SK-N-SH (cell line): ENCODE results near the gene NUDT1. TPM values are rescaled to one million over a fixed set of nuclear protein-coding genes. Genes with fewer than 3 reads are reported as not detected.

Source experiments
- CTCF ChIA-PET: fragments of 300-600, 350-600 bp; formaldehyde crosslinking; extraction: SDS; loops from one replicate; lab custom pipeline; 2021; lab: Yijun Ruan, JAX
- POLR2A ChIA-PET: fragments of 350-600 bp; sonication (Branson Sonifier 250); formaldehyde crosslinking; extraction: SDS; loops from one replicate; lab custom pipeline; 2020; ENCODE audit warnings: antibody characterized with exemption, inconsistent platforms; lab: Yijun Ruan, JAX
- DNase-seq: peaks from one replicate; pipeline ENCODE4 v3.0.0; 2012
- H2AFZ ChIP-seq: fragments of 200-600 bp; sonication (generic); 2 replicates; pipeline ENCODE4 v1.8.1; 2016; ENCODE audit warnings: antibody characterized with exemption, mild to moderate bottlenecking, low read depth
- H3F3A ChIP-seq: fragments of 200-600 bp; sonication (generic); replicated peaks from 2 replicates; pipeline ENCODE3; 2016; ENCODE audit warnings: antibody characterized with exemption, mild to moderate bottlenecking; ENCODE audit not compliant: insufficient read depth
- H3K27ac ChIP-seq, 2 experiments: fragments of 200-500 bp in 1 of 2; fragments of 200-600 bp in 1 of 2; sonication (Bioruptor generic) in 1 of 2; sonication (generic), shearing (Covaris generic) in 1 of 2; 2 replicates each; pipeline versions ENCODE4 v1.5.1 to v1.6.1; 2014 to 2016; ENCODE audit warnings: low read depth in 2 of 2, inconsistent platforms in 1 of 2, low read length in 1 of 2, mild to moderate bottlenecking in 1 of 2, mixed read lengths in 1 of 2
- H3K27me3 ChIP-seq: fragments of 200-600 bp; sonication (generic), shearing (Covaris generic); 2 replicates; pipeline ENCODE4 v1.6.1; 2016; ENCODE audit warnings: mixed run types; ENCODE audit not compliant: insufficient read depth
- H3K36me3 ChIP-seq, 2 experiments: fragments of 200-500 bp in 1 of 2; fragments of 200-600 bp in 1 of 2; sonication (Bioruptor generic) in 1 of 2; sonication (generic) in 1 of 2; replicated peaks in 1 of 2; 2 replicates each; pipeline versions ENCODE3 to v1.5.1; 2014 to 2016; ENCODE audit warnings: low read length in 1 of 2, mild to moderate bottlenecking in 1 of 2; ENCODE audit not compliant: insufficient read depth in 2 of 2, control insufficient read depth in 1 of 2
- H3K4me1 ChIP-seq, 2 experiments: fragments of 200-500 bp in 1 of 2; fragments of 200-600 bp in 1 of 2; sonication (Bioruptor generic) in 1 of 2; sonication (generic), shearing (Covaris generic) in 1 of 2; 2 replicates each; pipeline versions ENCODE4 v1.5.1 to v1.6.1; 2014 to 2016; ENCODE audit warnings: low read depth in 1 of 2, low read length in 1 of 2, mixed run types in 1 of 2; ENCODE audit not compliant: insufficient read depth in 2 of 2, control insufficient read depth in 1 of 2
- H3K4me2 ChIP-seq: fragments of 200-600 bp; sonication (generic), shearing (Covaris generic); 2 replicates; pipeline ENCODE4 v1.6.1; 2017; ENCODE audit warnings: mixed run types
- H3K4me3 ChIP-seq, 2 experiments: fragments of 200-500 bp in 1 of 2; fragments of 200-600 bp in 1 of 2; sonication (Bioruptor generic) in 1 of 2; sonication (generic), shearing (Covaris generic) in 1 of 2; 2 replicates each; pipeline versions ENCODE4 v1.5.1 to v1.8.1; 2014 to 2016; ENCODE audit warnings: low read depth in 2 of 2, inconsistent platforms in 1 of 2, low read length in 1 of 2, mild to moderate bottlenecking in 1 of 2, mixed read lengths in 1 of 2, moderate library complexity in 1 of 2
- H3K79me2 ChIP-seq: fragments of 200-600 bp; sonication (generic); 2 replicates; pipeline ENCODE4 v1.8.1; 2017; ENCODE audit warnings: mild to moderate bottlenecking; ENCODE audit not compliant: insufficient read depth
- H3K9ac ChIP-seq: fragments of 200-600 bp; sonication (generic); 2 replicates; pipeline ENCODE4 v1.6.1; 2017; ENCODE audit warnings: mixed run types
- H3K9me2 ChIP-seq: fragments of 200-600 bp; sonication (generic); 2 replicates; pipeline ENCODE4 v1.6.1; 2017; ENCODE audit warnings: mixed run types
- H3K9me3 ChIP-seq: fragments of 200-600 bp; sonication (generic); 2 replicates; pipeline ENCODE4 v1.6.1; 2017; ENCODE audit warnings: mixed run types, mild to moderate bottlenecking, moderate library complexity
- H4K20me1 ChIP-seq: fragments of 200-600 bp; sonication (generic); 2 replicates; pipeline ENCODE4 v1.6.1; 2017; ENCODE audit warnings: mild to moderate bottlenecking, mixed run types; ENCODE audit not compliant: insufficient read depth
- CTCF ChIP-seq: fragments of 200-600 bp; sonication (generic); IDR thresholded peaks from 2 replicates; pipeline ENCODE4 v1.6.1; 2017; ENCODE audit warnings: antibody characterized with exemption, mild to moderate bottlenecking, moderate library complexity
- EP300 ChIP-seq, 2 experiments: IDR thresholded peaks; 2 replicates each; pipeline versions ENCODE4 v1.4.0 to v1.6.1; 2012; ENCODE audit warnings: borderline replicate concordance in 1 of 2, low read depth in 1 of 2, low read length in 1 of 2
- FOXM1 ChIP-seq: IDR thresholded peaks from 2 replicates; pipeline ENCODE4 v1.4.0; 2012; ENCODE audit warnings: low read depth, mild to moderate bottlenecking
- GABPA ChIP-seq: IDR thresholded peaks from 2 replicates; pipeline ENCODE4 v1.4.0; 2012; ENCODE audit warnings: low read depth, mild to moderate bottlenecking
- JUND ChIP-seq: IDR thresholded peaks from 2 replicates; pipeline ENCODE4 v1.4.0; 2012
- MAX ChIP-seq: IDR thresholded peaks from 2 replicates; pipeline ENCODE4 v1.4.0; 2012; ENCODE audit warnings: low read depth
- NRF1 ChIP-seq: IDR thresholded peaks from 2 replicates; pipeline ENCODE4 v1.6.1; 2012; ENCODE audit warnings: low read depth, mild to moderate bottlenecking, low read length
- RAD21 ChIP-seq: IDR thresholded peaks from 2 replicates; pipeline ENCODE4 v1.6.1; 2012; ENCODE audit warnings: mild to moderate bottlenecking, low read length
- RCOR1 ChIP-seq: fragments of 150-350 bp; IDR thresholded peaks from 2 replicates; pipeline ENCODE4 v1.6.1; 2017; ENCODE audit warnings: antibody characterized with exemption, low read length
- REST ChIP-seq: IDR thresholded peaks from 2 replicates; pipeline ENCODE4 v1.6.1; 2012; ENCODE audit warnings: mild to moderate bottlenecking, low read depth, low read length, moderate library complexity
- SMC3 ChIP-seq: IDR thresholded peaks from 2 replicates; pipeline ENCODE4 v1.6.1; 2012; ENCODE audit warnings: low read depth, low read length, improper control_type of control experiment
- TAF1 ChIP-seq: IDR thresholded peaks from 2 replicates; pipeline ENCODE4 v1.6.1; 2012; ENCODE audit warnings: low read depth, mild to moderate bottlenecking, low read length, moderate library complexity, borderline replicate concordance
- TCF12 ChIP-seq: IDR thresholded peaks from 2 replicates; pipeline ENCODE4 v1.4.0; 2012
- USF1 ChIP-seq: IDR thresholded peaks from 2 replicates; pipeline ENCODE4 v1.4.0; 2012; ENCODE audit warnings: low read depth, borderline replicate concordance
- USF2 ChIP-seq: fragments of 150-350 bp; IDR thresholded peaks from 2 replicates; pipeline ENCODE4 v1.6.1; 2017; ENCODE audit warnings: antibody characterized with exemption, low read length, low read depth, borderline replicate concordance
- YY1 ChIP-seq: IDR thresholded peaks from 2 replicates; pipeline ENCODE4 v1.4.0; 2012; ENCODE audit warnings: low read depth, mild to moderate bottlenecking
- ZBTB33 ChIP-seq: IDR thresholded peaks from 2 replicates; pipeline ENCODE4 v1.4.0; 2012; ENCODE audit warnings: low read depth, borderline replicate concordance
- whole genome bisulfite sequencing: methylation state at CpG from one replicate; pipeline ENCODE4 v1.1.6; 2017; ENCODE audit warnings: low lambda C conversion rate; 5-methylcytosine and 5-hydroxymethylcytosine counted together
- polyA plus RNA-seq, 3 experiments: library from polyadenylated mRNA; depleted of rRNA; stranded (reverse); fragments of >200 nt; gene quantifications; 2 replicates each; pipeline ENCODE4 v1.2.3, GENCODE V29; 2012

Gene NUDT1
- polyA plus RNA-seq, 1 of the 3 experiments (the other 2 are of a cell fraction) = 98.1 TPM

- ChIA-PET CTCF (interaction anchor here (0.6 to 1.3 kb wide), 3 partner anchors 10 to 121 kb away, joined by 3 to 4 read pairs (median 3); no protein-coding TSS in a partner anchor), POLR2A (no interaction called here)
- 99% methylated on average over 13 of the region's 13 CpGs for WGBS
These were observed 16.2 kb upstream of the NUDT1 start for GRCh38 chr7:2225830-2226229.

More at GRCh38 chr7:2225830-2226229, 16.2 kb upstream of the NUDT1 start:
- peaks cover 0 to 24% of the 10 kb centered on the region in 2 experiments; a peak in 1 of 4 replicates for H3K4me1 ChIP-seq
- peaks cover 41 to 61% of the 10 kb centered on the region in 2 experiments for H3K36me3 ChIP-seq
- H3K27ac ChIP-seq = no peak overlapping the region
- no peak overlapping the region for H2AFZ ChIP-seq
- no peak overlapping the region for H3K9ac ChIP-seq
- H3F3A ChIP-seq = no peaks in the 10 kb centered on the region
- H3K9me2 ChIP-seq = no peaks in the 10 kb centered on the region
- peaks cover 65% of the 10 kb centered on the region for H3K79me2 ChIP-seq
- no peak overlapping the region for H3K4me3 ChIP-seq
- no peak overlapping the region for H3K4me2 ChIP-seq
- no peaks in the 10 kb centered on the region for H3K27me3 ChIP-seq
- no peaks in the 10 kb centered on the region for H3K9me3 ChIP-seq
- no peak for DNase-seq
- peaks cover 3% of the 10 kb centered on the region; the same call in 1 of the 2 replicates for H4K20me1 ChIP-seq
- no peak for TF ChIP-seq REST
- no peak for TF ChIP-seq YY1
- no peak for TF ChIP-seq CTCF
- no peak for TF ChIP-seq USF1
- no peak for TF ChIP-seq EP300 (IDR thresholded peaks at IDR 0.05; ENCODE audit: borderline replicate concordance in 1 of 2, low read depth in 1 of 2, low read length in 1 of 2)
- TF ChIP-seq RAD21 = no peak
- no peak for TF ChIP-seq SMC3
- TF ChIP-seq RCOR1 = no peak
- no peak for TF ChIP-seq JUND
- TF ChIP-seq FOXM1 = no peak
- TF ChIP-seq MAX = no peak
- no peak for TF ChIP-seq TAF1
- no peak for TF ChIP-seq TCF12
- no peak for TF ChIP-seq NRF1
- TF ChIP-seq ZBTB33 = no peak
- TF ChIP-seq USF2 = no peak
- TF ChIP-seq GABPA = no peak
- TF ChIP-seq, all 33 proteins: peak for 0
